NCI-H2081 treated with DMSO at 0.1 percent for 48 hours (cell line): Measurements from ENCODE around the gene RANBP3L.
"Not testable (repeated sequence)": the region's sequence is repeated elsewhere in the genome, so short reads cannot be mapped to it uniquely, and the experiment has no call there.

Experiments
- DNase-seq: peaks from one replicate; lab custom pipeline; 2025; lab: John Stamatoyannopoulos, UW

RANBP3L gene, protein sequence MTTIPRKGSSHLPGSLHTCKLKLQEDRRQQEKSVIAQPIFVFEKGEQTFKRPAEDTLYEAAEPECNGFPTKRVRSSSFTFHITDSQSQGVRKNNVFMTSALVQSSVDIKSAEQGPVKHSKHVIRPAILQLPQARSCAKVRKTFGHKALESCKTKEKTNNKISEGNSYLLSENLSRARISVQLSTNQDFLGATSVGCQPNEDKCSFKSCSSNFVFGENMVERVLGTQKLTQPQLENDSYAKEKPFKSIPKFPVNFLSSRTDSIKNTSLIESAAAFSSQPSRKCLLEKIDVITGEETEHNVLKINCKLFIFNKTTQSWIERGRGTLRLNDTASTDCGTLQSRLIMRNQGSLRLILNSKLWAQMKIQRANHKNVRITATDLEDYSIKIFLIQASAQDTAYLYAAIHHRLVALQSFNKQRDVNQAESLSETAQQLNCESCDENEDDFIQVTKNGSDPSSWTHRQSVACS

DNA sequence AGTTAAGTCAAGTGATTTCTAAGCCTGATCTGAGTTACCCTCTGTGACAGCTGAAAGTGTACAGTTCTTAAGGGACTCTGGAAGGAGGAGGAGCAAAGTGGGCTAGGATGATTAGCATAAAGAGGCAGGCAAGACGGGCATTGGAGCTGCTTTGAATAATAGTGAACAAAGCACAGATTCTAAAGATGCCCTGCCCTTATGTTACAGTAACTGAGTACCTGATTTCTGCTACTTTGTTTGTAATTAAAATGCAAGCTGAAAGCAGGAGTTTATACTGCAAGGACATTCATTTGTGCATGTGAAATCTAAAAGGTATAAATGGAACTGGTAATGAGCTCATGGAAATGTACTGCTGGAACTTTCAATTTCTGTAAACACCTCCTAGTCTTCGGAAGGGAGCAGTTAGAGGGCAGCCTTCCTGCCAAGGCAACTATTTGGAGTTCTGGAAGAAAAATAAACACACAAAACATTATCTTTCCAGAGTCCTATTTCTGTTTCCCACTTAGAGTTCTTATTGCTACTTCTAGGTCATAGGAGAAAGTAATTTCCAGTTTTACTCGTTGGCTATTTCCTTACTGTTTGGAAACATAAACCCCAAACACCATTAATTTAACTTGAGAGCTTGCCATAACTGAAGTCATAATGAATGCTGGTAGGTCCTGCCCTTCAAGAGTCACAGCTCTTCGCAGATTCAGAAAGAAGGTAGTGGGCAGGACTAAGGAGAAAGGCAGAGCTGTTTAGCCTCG lies at the start of gene RANBP3L:
TSS of gene RANBP3L (minus strand) at position 45 of the 746 bp plus-strand sequence. CDS start 486 bp downstream, outside the sequence.
- no peak for DNase-seq

DNA sequence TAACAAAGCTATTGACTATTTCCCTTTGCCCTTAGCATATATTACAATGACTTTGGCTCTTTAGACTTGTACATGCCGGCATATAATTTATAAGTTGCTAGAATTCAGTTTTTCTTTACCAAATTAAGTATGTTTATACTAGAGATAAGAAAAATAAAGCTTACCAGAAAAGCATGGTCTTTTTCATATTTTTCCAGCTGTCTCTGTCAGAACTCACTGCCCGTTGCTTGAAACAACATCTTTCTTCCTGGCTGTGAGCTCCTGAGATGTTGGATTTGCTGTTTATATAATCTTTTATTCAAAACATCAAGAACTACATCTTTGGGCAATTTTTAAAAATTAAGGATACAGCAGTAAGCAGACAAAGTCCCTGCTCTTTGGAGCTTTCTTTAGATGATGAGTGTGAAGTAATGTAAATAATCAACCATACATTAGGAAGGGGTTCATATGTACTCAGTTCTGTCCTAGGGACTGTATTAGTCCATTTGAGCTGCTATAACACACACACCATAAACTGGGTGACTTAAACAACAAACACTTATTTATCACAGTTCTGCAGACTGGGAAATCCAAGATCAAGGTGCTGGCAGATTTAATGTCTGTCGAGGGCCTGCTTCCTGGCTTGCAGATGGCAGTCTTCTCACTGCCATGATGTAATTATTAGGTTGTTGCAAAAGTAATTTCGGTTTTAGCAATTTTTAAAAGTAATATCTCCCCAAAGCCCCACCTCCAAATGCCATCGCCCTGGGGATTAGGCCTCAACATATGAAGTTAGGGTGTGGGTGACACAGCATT lies 45.4 kb upstream of the RANBP3L start:
- no peak for DNase-seq

DNA sequence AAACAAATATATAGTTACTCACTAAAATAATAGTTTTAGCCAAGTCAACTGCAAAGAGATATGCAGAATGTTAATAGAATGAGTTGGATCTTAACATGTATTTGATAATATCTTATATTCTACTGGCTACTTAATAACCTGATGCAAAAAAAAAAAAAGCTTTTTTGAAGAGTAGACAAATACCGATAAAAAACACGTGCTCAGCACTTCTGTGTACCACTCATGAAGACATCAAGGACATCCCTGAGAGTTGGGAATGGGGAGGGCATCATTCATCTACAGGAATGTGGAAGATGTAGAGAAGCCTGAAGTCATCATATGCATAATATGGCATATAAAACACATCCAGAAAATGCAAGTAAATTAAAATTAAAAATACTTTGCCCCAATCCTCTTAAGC lies 43.2 kb upstream of the RANBP3L start:
- no peak for DNase-seq

DNA sequence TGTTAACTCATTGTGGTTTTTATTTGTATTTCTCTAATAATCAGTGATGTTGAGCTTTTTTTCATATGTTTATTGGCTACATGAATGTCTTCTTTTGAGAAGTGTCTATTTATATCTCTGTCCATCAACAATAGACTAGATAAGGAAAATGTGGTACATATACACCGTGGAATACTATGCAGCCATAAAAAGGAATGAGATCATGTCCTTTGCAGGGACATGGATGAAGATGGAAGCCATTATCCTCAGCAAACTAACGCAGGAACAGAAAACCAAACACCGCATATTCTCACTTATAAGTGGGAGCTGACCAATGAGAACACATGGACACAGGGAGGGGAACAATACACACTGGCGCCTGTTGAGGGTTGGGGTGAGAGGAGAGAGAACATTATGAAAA lies 40.0 kb upstream of the RANBP3L start:
- not testable (repeated sequence) for DNase-seq

DNA sequence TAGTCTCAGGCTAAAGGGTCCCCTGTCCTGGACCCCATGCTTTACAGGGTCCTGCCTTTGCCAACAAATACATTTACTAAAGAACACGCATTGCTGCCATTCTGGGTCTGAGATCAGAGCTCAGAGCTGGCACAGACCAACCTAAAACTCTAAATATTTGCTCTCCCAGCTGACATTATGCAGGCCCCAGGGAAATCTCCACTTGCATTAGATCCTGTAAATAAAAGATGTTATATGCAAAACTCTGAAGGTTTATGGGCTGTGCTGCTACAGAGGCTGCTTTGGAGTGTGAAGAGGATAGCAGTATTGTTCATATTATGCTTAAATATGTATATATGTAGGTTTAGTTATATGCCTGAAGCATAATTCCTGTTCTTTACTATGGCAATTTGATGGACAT lies 35.9 kb upstream of the RANBP3L start:
- no peak for DNase-seq

DNA sequence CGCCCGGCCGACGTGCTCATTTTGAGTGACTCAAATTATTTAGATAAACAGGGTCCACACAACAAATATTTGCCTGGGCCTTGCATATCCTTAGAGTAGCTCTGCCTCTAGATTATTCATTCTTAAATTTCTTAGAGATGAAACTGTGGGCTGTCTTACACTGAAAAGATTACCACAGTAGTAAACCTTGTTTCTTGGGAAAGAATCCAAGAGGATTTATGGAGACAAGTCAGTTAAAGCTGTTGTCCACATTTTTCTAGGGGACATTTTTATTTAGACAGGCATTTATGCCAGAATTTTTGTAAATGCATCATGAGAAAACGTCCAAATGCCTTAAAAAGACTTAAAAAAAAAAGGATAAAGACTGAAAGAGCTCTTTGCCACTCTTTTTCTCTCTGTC lies 32.6 kb upstream of the RANBP3L start:
- DNase-seq, result no peak

DNA sequence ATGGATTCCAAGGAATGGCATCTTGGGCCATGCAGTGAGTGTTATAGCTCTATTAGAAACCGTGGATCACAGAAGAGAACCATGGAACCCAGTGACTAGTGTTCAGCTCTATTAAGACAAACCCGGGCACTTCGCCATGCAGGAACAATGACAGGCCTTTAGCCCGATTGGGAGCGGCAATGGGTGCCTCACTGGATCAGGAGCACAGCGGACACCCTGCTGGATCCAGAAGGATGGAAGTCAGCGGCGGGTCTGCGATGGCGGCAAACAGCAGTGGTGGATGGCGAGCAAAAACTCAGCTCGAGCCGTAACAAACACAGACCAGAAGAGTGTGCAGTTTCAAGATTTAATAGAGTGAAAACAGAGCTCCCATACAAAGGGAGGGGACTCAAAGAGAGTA lies 31.0 kb upstream of the RANBP3L start:
- not testable (repeated sequence) for DNase-seq

DNA sequence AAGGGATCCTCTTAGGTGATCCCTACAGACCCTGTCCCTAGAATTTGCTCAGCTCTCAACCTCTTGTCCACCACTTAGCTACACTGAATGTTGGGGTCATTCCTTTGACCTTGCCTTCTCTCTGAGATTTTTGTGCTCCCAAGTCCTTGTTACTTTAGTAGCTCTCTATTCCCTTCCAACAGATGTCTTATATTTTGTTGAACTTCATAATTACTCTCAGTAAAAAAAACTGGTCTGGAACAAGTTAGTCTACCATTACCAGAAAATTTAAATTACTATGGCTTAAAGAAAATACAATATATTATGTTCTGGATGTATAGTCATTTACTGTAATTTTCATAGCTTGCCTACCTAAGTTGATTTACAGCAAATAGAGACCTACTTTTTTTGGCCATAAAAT lies 23.5 kb upstream of the RANBP3L start:
- DNase-seq, result no peak

DNA sequence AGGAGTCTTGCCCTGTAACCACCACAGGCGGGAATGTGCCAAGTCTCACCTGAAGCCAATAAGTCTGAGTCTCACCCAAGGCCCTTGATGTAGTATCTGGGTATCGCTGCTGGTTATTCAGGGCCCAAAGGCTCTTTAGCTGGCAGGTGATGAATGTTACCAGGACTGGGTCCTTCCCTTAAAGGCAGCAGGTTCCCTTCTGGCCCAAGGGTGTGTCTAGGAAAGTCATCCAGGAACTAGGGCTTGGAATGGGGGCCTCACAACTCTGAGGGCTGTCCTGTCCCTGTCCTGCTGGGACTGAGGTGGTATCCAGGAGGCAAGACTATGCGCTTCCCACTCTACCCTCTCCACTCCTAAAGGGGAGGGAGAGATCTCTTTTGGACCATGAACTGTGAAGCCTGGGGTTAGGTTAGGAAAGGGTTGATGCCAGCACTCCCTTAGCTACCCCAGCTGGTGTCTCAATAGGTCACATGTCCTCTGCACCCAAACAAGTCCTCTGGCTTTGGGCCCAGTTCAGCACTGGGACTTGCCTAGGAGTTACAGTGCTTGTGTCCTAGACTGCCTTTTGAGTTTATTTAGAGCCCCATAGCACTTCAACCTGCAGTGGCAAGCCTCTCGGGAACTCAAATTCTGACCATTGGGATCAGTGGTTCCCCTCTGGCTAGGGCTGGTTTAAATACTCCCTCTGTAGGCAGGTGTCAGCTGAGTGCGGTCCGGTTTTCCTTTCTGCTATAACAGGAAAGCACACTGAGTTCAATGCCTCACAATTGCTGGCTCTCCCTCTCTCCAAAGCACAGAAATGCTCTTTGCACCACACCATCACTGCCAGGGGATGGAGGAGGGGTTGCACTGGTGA lies 22.5 kb upstream of the RANBP3L start:
- no peak for DNase-seq

DNA sequence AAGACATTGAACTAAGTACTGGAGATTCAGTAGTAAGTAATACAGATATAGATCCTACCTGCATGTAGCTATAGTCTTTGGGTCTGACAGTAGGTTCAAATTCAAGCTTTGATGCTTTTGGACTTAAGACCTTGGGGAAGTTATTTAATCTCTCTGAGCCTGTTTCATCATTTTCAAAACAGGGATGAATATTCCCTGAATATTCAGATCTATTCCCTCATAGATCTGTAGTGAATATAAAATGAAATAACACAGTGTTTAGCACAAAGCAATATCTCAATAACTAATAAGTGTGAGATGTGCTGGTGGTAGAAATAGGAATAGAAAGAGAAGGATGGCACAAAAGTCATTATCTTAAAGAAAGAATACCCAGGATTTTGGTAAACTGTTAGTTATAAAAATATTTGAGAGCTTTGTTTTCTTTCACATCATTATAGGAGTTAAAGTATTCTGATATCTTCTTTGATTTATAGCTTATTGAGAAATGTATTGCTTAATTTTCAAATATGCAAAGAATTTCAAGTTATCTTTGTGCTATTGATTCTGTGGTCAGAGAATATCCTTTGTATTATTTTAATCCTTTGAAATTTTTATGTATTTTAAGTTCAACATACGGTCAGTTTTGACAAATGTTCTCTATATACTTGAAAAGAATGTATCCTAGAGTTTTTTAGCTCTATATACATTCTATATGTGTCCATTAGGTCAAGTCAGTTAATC lies 11.4 kb upstream of the RANBP3L start:
- no peak for DNase-seq

DNA sequence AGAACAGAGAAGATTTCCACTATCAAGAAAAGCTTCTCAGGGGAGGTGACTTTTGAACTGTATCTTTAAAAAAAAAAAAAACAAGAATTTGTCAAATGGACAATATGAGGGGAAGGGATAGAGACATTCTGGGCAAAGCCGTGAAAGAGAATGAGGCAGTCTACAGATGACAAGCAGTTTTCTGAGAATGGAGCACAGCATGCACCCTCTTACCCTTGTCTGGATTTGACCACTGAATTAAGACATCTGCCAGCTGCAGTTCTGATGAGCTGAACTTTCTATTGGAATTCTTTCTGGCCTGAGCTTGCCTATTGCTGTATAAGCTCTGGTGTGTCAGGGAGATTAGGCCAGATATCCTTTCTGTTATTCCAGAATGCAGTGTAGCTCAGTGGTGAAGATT lies 10.3 kb upstream of the RANBP3L start:
- DNase-seq, result no peak

DNA sequence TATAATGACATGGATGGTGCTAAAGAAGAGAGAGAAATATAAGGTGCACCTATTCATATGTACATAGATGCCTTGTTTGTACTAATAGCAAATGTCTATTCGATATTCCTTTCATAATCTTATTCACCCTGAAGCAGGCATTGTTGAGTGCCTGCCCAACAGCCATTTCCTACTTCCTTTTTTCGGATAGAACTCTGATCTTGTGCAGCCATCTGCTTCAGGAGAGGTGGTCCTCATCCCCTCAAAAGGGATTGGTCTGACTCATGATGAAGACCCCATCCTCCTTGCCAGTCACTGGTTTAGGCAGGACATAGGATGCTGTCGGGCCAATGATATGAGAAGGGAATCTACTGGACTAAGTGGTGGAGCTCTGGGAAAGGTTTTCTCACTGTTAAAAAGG lies 8.4 kb upstream of the RANBP3L start:
- DNase-seq, result no peak

DNA sequence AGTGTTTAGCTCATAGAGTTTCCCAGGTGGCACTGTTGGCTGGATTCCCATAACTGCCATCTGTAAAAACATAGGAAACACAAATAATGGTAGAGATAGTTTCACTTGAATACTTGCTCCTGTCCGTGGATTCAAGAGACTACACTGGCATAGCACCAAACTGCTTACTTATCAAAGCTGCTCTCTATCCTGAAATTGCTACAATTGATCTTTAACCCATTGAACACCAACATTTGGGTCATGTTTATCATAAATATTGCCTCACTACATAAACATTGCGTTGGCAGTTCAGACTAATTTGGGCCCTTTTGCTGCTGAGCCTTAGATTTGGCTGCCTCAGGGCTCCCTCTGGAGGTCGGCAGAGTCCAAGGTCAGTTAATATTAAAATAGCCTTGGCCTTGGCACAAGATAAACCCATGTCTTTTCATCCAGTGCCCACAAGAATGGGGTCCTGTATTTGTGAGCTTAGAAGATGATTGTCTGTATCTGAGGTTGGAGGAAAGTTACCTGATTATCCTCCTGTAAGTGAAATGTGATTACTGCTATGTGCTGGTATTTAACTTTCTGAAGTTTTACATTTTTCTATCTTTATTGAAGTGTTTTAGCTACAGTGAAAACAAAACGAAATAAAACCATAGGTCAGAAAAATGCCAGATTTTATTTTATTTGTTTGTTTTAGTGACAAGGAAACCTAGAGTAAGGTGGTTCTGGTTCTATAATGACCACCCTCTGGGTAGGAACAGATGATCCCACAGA lies 4.0 kb upstream of the RANBP3L start:
- DNase-seq, result peak; percentile 92

DNA sequence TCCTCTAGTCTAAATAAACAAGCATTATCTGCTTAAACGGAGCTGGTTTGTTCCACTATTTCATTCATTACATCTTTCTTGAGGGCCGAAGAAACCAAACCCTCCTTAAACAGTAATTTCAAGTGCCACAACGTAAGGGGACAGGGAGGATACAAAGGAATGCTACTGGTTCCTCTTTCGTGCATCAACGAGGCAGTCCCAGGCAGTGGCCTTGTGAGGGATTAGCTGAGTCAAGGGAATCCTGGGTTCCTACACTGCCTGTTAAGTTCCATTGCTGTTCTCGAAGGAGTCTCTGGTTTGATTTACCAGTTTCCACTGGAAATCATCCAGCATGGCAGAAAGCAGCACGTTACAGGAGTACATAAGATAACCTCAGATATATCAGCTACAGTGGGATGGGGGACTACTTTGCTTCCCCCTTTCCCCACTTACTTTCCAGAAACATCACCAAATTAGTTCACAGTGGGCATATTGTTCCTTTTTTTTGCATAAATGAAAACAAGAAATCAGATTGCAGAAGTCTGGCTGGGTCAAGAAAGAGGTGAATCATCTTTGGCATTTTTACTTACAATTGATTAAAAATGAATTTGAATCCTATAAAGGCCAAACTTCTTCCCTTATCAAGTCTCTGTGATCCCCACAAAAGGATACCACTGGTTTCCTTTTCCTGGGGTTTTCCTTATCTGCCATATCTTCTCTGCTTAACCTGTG lies 2.5 kb upstream of the RANBP3L start:
- DNase-seq, result no peak

DNA sequence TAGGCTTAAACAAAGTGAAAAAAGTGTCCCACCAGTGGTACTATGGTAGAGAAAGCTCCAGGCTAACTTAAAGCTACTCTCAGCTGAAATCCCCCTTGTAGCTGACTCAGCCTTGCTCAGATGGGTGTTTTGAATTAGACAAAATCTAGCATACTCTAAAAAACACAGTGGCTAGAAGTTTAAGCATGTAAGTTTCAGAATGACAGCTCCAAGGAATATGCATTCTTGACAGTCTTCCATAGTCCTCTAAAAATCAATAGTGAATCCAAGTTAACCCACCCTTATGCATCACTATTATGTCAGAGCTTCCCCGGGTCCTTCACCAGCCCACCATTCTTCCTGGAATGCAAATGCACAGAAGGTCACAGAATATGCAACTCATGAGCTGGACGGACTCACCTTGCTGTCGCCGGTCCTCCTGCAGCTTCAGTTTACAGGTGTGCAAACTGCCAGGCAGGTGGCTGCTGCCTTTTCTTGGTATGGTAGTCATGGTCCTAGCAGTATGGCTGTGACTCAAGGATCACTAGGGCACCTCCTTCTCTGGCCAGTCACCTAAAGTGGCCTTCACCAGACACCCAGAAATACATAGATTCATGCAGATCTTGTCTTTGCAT lies 668 bp downstream of the RANBP3L start:
- no peak for DNase-seq

DNA sequence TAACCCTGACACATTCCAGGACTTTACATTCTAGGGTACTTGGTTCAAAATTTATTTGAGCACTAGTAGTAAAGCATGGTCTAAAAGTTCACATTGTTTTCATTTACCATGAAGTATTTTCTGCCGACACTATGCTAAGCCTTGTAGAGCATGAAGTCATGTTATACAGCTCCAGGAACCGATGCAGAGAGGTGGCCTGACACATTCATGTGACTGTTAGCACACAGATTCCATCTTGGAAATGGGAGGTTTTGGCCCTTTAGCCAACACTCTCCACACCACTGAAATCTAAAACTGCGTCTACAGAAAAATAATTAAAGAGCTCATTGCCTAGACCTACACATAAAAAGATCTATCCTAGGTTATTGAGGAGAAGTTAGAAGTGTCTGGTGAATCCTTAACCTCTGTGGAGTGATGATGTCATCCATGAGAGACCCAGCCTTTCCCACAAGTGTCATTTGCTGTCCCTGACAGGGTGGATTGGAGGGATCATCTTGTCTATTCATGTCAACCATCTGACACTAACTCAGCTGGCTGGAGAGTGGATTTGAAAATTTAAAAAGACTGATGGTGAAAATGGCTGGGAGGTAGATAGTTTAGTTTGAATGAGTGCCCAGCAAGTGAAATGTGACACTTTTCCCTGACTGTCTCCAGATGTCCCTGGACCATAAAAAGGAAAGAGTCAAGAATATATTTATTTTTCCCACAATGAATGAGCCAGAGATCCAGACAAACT lies 1.3 kb downstream of the RANBP3L start:
- no peak for DNase-seq

DNA sequence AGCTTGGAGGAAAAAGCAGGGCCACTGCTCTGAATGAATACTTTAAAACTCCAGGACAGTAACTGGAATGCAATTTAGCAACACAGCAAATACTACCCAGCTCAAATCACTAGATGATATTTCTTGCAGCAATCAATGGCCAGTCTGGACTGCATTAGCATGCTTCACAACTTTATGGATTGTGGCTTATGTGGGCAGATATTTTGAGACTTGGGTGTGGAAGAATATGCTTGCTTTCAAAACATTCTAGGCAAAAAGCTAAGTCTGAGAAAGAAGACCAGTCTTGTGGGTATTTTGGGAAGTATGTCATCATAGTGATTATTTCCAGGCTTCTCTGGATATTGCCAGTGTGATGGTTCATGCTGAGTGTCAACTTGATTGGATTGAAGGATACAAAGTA lies 3.1 kb downstream of the RANBP3L start:
- DNase-seq, result no peak

DNA sequence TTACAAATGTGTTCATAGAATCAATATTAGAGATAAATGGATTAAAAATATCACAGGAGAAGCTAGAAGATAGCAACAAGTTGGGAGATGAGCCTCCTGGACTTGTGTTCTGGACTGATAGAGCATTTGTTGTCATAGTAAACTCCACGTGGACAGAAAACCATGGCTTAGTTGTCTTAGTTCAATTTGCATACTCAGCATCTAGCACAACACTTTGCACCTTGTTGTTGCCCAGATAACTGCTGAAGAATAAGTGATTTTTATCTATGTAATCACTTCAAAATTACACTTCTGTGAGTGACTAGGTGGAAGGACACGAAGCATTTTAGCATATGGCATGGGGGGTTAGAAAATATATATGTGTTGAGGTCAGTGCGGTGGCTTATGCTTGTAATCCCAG lies 4.0 kb downstream of the RANBP3L start:
- DNase-seq, result no peak
